Endothelial cell of umbilical vein (primary cell): ENCODE results near the gene CYP26A1. TPM values are rescaled to one million over a fixed set of nuclear protein-coding genes. Genes with fewer than 3 reads are reported as not detected.

ENCODE experiments used
- BruUV-seq: library from RNA; stranded (reverse); fragments of 400-500 nt; replicated peaks from 2 replicates; lab custom pipeline; 2021; lab: Mats Ljungman, UMichigan
- CTCF ChIA-PET: fragments of 300-600, 350-600 bp; sonication (Branson Sonifier 250); formaldehyde crosslinking; loops from one replicate; lab custom pipeline; 2021; ENCODE audit warnings: antibody characterized with exemption, inconsistent platforms; lab: Charles Lee
- POLR2A ChIA-PET: fragments of 300-600, 350-600 bp; sonication (Branson Sonifier 250); formaldehyde crosslinking; loops from one replicate; lab custom pipeline; 2021; ENCODE audit warnings: antibody characterized with exemption, inconsistent platforms; lab: Charles Lee
- DNase-seq: peaks from one replicate; pipeline ENCODE4 v3.0.0-alpha.2; 2011; ENCODE audit warnings: low read depth, low spot score
- FAIRE-seq: peaks from 2 replicates; lab custom pipeline; 2011; peaks lifted over from hg19 to GRCh38; lab: Jason Lieb, UNC
- H2AFZ ChIP-seq: 2 replicates; pipeline ENCODE4 v1.6.0; 2012; ENCODE audit warnings: low read depth, low read length, control low read depth, inconsistent platforms
- H3K27ac ChIP-seq: 2 replicates; pipeline ENCODE4 v1.5.1; 2011; ENCODE audit warnings: low read depth, mild to moderate bottlenecking, control low read depth, low read length, moderate library complexity; ENCODE audit not compliant: insufficient read depth
- H3K27me3 ChIP-seq, 2 experiments: 2 replicates each; pipeline versions ENCODE4 v1.6.0 to v1.6.1; 2011; ENCODE audit warnings: low read length in 2 of 2, mixed read lengths in 1 of 2; ENCODE audit not compliant: control insufficient read depth in 2 of 2, insufficient read depth in 2 of 2
- H3K36me3 ChIP-seq, 2 experiments: 2 replicates in 1 of 2; 3 replicates in 1 of 2; pipeline ENCODE4 v1.5.1; 2011; ENCODE audit warnings: low read length in 2 of 2, mild to moderate bottlenecking in 1 of 2, moderate library complexity in 1 of 2; ENCODE audit not compliant: control insufficient read depth in 2 of 2, insufficient read depth in 2 of 2; ENCODE audit errors: extremely low read depth in 1 of 2
- H3K4me1 ChIP-seq: 3 replicates; pipeline ENCODE4 v1.5.1; 2011; ENCODE audit warnings: mild to moderate bottlenecking, low read length; ENCODE audit not compliant: control insufficient read depth, insufficient read depth; ENCODE audit errors: extremely low read depth
- H3K4me2 ChIP-seq: 2 replicates; pipeline ENCODE4 v1.6.1; 2011; ENCODE audit warnings: low read length, control low read depth, mixed read lengths; ENCODE audit not compliant: insufficient read depth
- H3K4me3 ChIP-seq, 3 experiments: fragments of 200-600 bp in 1 of 3; sonication (generic), shearing (Covaris generic) in 1 of 3; replicated peaks in 1 of 3; 2 replicates each; pipeline ENCODE4 v1.5.1; 2011 to 2016; ENCODE audit warnings: control low read depth in 3 of 3, low read length in 3 of 3, mild to moderate bottlenecking in 2 of 3, inconsistent platforms in 1 of 3, low read depth in 1 of 3, moderate library complexity in 1 of 3; ENCODE audit not compliant: insufficient read depth in 1 of 3
- H3K79me2 ChIP-seq: 2 replicates; pipeline ENCODE4 v1.6.0; 2012; ENCODE audit warnings: low read length, inconsistent platforms; ENCODE audit not compliant: control insufficient read depth, insufficient read depth
- H3K9ac ChIP-seq: replicated peaks from 2 replicates; pipeline ENCODE3; 2011; ENCODE audit warnings: low read length, control low read depth; ENCODE audit not compliant: insufficient read depth; ENCODE audit errors: extremely low read depth
- H3K9me1 ChIP-seq: replicated peaks from 3 replicates; pipeline ENCODE4 v1.6.0; 2011; ENCODE audit warnings: mild to moderate bottlenecking, low read length; ENCODE audit not compliant: control insufficient read depth, insufficient read depth; ENCODE audit errors: extremely low read depth
- H3K9me3 ChIP-seq: replicated peaks from 2 replicates; pipeline ENCODE4 v1.5.1; 2012; ENCODE audit warnings: low read length, inconsistent platforms; ENCODE audit not compliant: control insufficient read depth, insufficient read depth
- H4K20me1 ChIP-seq: replicated peaks from 2 replicates; pipeline ENCODE3; 2011; ENCODE audit warnings: mild to moderate bottlenecking, low read length; ENCODE audit not compliant: control insufficient read depth, insufficient read depth; ENCODE audit errors: extremely low read depth
- FOS ChIP-seq: IDR thresholded peaks from 2 replicates; pipeline ENCODE4 v1.6.1; 2011; ENCODE audit warnings: mild to moderate bottlenecking, low read length, moderate library complexity, borderline replicate concordance; ENCODE audit not compliant: insufficient read depth
- GATA2 ChIP-seq: IDR thresholded peaks from 2 replicates; pipeline ENCODE4 v1.7.0; 2011; ENCODE audit warnings: low read depth, mild to moderate bottlenecking, moderate library complexity, mixed read lengths, low read length; ENCODE audit not compliant: insufficient read length, insufficient read depth
- JUN ChIP-seq: IDR thresholded peaks from 2 replicates; pipeline ENCODE4 v1.6.1; 2011; ENCODE audit warnings: borderline replicate concordance, low read depth; ENCODE audit not compliant: insufficient read length, insufficient read depth
- MYC ChIP-seq: IDR thresholded peaks from one replicate; pipeline ENCODE4 v1.6.1; 2011; ENCODE audit warnings: mild to moderate bottlenecking, low read depth, low read length
- POLR2A ChIP-seq: IDR thresholded peaks from 2 replicates; pipeline ENCODE4 v1.6.1; 2012; ENCODE audit warnings: low read depth, mild to moderate bottlenecking, control low read depth, low read length
- POLR2AphosphoS5 ChIP-seq: IDR thresholded peaks from 2 replicates; pipeline ENCODE4 v1.6.1; 2012; ENCODE audit warnings: low read depth, mild to moderate bottlenecking, control low read depth, low read length, moderate library complexity; ENCODE audit not compliant: insufficient read depth
- dilution Hi-C: fragments of 300-500 bp; cut with MboI; formaldehyde crosslinking; loops from one replicate; pipeline ENCODE4 v1.15.0; 2019; ENCODE audit warnings: low sequenced_read_pairs; ENCODE audit not compliant: extremely low pct_ligation_motif_present
- intact Hi-C: fragments of 100-400 bp; cut with micrococcal nuclease; formaldehyde crosslinking; loops from one replicate; pipeline ENCODE4 v1.10.0; 2022
- polyA plus RNA-seq, 4 experiments: library from polyadenylated mRNA; depleted of rRNA in 3 of 4; stranded (reverse) in 3 of 4; unstranded in 1 of 4; fragments of >200 nt; gene quantifications; 2 replicates each; pipeline versions ENCODE4 v1.2.1 to v1.2.3, GENCODE V29; 2011 to 2012; ENCODE audit warnings: missing spikeins in 1 of 4
- total RNA-seq: library from RNA; stranded (reverse); gene quantifications from 2 replicates; pipeline ENCODE4 v1.2.3, GENCODE V29; 2021
- TF ChIP-seq, protein P1 (sequence below): IDR thresholded peaks from 2 replicates; pipeline ENCODE4 v1.6.1; 2011; ENCODE audit not compliant: insufficient read depth, insufficient read length
- TF ChIP-seq, protein P2 (sequence below), 2 donors: IDR thresholded peaks; 1 replicate in 1 of 2; 2 replicates in 1 of 2; pipeline ENCODE4 v1.5.1; 2011; ENCODE audit warnings: low read length in 2 of 2, mild to moderate bottlenecking in 2 of 2, moderate library complexity in 2 of 2, control low read depth in 1 of 2, inconsistent platforms in 1 of 2, low read depth in 1 of 2; ENCODE audit not compliant: insufficient read depth in 1 of 2; ENCODE audit errors: extremely low read depth in 1 of 2

Gene CYP26A1
- total and polyA plus RNA-seq, 2 donors (not counting 3 experiments of a cell fraction or from before 2014, with no cell fraction given): 0.95 to 4.4 TPM

DNA sequence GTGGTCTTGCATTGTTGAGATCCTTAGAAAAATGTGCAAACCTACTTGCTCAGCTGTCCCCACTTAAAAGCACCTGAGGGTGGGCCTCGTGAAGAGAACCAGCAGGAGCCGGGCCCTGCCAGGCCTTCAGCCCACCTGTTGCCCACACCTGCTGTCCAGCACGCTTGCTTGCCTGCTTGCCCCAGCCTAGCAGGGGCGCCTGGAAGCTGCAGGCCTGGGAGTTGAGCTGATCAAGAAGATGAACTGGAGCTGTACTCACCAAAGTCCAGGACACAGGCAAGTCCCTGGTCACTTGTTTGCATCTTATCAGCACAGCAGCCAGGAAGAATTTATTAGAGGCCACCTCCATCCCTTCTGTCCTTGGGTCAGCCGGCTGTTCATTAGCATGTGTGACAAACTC lies 23.2 kb downstream of the CYP26A1 start:
- dilution Hi-C loops: no loop called here
- no peaks in the 10 kb centered on the region for H3K4me1 ChIP-seq
- H3K79me2 ChIP-seq: no peaks in the 10 kb centered on the region
- H3K9me1 ChIP-seq: no peaks in the 10 kb centered on the region
- no peaks in the 10 kb centered on the region for H3K9me3 ChIP-seq
- DNase-seq: no peak
- H3K9ac ChIP-seq: no peak overlapping the region
- H3K4me3 ChIP-seq: no peak overlapping the region
- intact Hi-C loops: no loop called here
- POLR2A ChIA-PET: no interaction called here
- no peaks in the 10 kb centered on the region for H4K20me1 ChIP-seq
- CTCF ChIA-PET: interaction anchor here (1.0 to 1.1 kb wide), 3 partner anchors 8 to 161 kb away, joined by 3 to 4 read pairs (median 3); no protein-coding TSS in a partner anchor
- no peak for FAIRE-seq
- TF ChIP-seq POLR2A (no peak), GATA2 (no peak), MYC (no peak), POLR2AphosphoS5 (no peak), FOS (no peak), JUN (no peak)
- TF ChIP-seq, protein P1, sequence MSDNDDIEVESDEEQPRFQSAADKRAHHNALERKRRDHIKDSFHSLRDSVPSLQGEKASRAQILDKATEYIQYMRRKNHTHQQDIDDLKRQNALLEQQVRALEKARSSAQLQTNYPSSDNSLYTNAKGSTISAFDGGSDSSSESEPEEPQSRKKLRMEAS: no peak
- TF ChIP-seq, protein P2, sequence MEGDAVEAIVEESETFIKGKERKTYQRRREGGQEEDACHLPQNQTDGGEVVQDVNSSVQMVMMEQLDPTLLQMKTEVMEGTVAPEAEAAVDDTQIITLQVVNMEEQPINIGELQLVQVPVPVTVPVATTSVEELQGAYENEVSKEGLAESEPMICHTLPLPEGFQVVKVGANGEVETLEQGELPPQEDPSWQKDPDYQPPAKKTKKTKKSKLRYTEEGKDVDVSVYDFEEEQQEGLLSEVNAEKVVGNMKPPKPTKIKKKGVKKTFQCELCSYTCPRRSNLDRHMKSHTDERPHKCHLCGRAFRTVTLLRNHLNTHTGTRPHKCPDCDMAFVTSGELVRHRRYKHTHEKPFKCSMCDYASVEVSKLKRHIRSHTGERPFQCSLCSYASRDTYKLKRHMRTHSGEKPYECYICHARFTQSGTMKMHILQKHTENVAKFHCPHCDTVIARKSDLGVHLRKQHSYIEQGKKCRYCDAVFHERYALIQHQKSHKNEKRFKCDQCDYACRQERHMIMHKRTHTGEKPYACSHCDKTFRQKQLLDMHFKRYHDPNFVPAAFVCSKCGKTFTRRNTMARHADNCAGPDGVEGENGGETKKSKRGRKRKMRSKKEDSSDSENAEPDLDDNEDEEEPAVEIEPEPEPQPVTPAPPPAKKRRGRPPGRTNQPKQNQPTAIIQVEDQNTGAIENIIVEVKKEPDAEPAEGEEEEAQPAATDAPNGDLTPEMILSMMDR (IDR thresholded peaks at IDR 0.05; ENCODE audit: extremely low read depth in 1 of 2, insufficient read depth in 1 of 2, low read depth in 1 of 2, low read length in 2 of 2): no peak
- H3K27ac ChIP-seq: no peak overlapping the region
- peaks cover 0 to 2% of the 10 kb centered on the region in 2 experiments for H3K27me3 ChIP-seq
- no TSS peak for BruUV-seq
- no peak overlapping the region for H3K4me2 ChIP-seq
- H2AFZ ChIP-seq: no peak overlapping the region
- H3K36me3 ChIP-seq: no peaks in the 10 kb centered on the region
